Activated CD8-positive, alpha-beta memory T cell treated with anti-CD3 and anti-CD28 coated beads for 36 hours (primary cell): Measurements from ENCODE around the gene WDR7. TPM values are rescaled to one million over a fixed set of nuclear protein-coding genes. Genes with fewer than 3 reads are reported as not detected.

Experiments used
- CTCF ChIA-PET: fragments of 350-600 bp; sonication (Branson Sonifier 250); formaldehyde crosslinking; loops from one replicate; lab custom pipeline; 2021; ENCODE audit warnings: antibody characterized with exemption; lab: Charles Lee
- POLR2A ChIA-PET: fragments of 350-600 bp; sonication (Branson Sonifier 250); formaldehyde crosslinking; loops from one replicate; lab custom pipeline; 2021; ENCODE audit warnings: antibody characterized with exemption; lab: Charles Lee
- total RNA-seq, 2 experiments: library from RNA; stranded (reverse); gene quantifications; one replicate each; pipeline ENCODE4 v1.2.3, GENCODE V29; 2021

WDR7 gene
- total RNA-seq, 2 experiments from 2014 or later: 14.8 to 18.5 TPM

GRCh38 chr18:56902653-56903052 is 251.5 kb downstream of the WDR7 start:
- ChIA-PET CTCF (no interaction called here), POLR2A (no interaction called here)

DNA sequence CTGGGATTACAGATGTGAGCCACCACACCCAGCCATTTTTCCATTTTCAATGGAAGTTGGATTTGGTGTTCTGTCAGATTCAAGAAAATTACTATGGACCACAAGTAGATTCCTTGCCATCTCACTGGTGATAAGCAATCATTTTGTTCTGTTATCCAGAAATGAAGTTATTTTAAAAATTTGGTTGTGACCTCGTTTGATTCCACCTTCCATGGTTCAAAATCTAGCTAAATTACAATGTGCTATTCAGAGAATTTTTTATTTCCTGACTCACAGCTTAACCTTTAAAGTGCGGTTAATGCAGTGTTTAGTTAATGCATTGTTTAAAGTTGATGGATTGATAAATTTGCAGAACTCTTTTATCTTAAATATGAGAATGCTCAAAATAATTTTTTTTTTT is 252.5 kb downstream of the WDR7 start:
- CTCF ChIA-PET: interaction anchor here (0.7 kb wide), 1 partner anchor 31 kb away, joined by 3 read pairs; no protein-coding TSS in a partner anchor
- POLR2A ChIA-PET: no interaction called here

GRCh38 chr18:56907771-56908170 is 256.6 kb downstream of the WDR7 start:
- ChIA-PET POLR2A (no interaction called here), CTCF (no interaction called here)

- ChIA-PET POLR2A (no interaction called here), CTCF (no interaction called here)
These were observed 259.1 kb downstream of the WDR7 start for GRCh38 chr18:56910237-56910636.

DNA sequence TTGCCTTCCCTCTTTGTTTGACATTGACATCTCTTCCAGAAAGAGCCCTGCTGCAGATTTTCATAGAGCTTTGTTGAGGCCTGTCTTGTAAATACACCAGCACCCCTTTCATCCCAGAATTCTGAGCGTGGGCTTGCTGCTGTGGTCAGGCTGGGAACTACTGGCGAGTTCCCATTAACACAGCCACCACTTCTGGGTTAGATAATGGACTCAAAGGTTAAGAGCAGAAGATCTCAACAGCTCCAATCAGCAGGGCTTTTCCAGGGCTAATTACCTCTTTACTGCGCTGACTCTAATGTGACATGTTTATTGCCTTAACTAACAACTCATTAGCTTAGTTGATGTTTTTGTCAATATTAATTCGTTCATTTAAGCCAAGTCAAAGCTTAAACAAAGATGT is 259.8 kb downstream of the WDR7 start:
- POLR2A ChIA-PET: no interaction called here
- CTCF ChIA-PET: no interaction called here

- ChIA-PET POLR2A (no interaction called here), CTCF (interaction anchor here (1.1 kb wide), 1 partner anchor 12 kb away, joined by 3 read pairs; no protein-coding TSS in a partner anchor)
These were observed 262.8 kb downstream of the WDR7 start for GRCh38 chr18:56913941-56914340.

DNA sequence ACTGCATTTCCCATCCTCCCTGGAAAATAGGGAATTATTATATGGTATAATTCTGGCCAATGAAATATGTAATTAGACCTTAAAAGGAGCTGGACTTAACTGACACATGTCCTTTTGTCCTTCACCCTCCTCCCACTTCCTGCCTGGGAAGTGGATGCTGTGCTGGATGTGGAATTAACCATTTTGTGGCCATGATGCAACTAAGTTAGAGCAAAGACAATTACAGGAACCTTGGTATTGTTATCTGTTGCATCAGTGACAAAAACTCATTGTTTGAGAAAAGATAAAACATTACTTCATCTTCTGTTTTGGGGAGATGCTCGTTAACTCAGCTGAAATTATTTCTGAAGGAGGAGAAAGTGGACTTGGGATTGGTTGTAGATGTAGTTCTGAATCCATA is 268.0 kb downstream of the WDR7 start:
- ChIA-PET POLR2A (no interaction called here), CTCF (no interaction called here)

DNA sequence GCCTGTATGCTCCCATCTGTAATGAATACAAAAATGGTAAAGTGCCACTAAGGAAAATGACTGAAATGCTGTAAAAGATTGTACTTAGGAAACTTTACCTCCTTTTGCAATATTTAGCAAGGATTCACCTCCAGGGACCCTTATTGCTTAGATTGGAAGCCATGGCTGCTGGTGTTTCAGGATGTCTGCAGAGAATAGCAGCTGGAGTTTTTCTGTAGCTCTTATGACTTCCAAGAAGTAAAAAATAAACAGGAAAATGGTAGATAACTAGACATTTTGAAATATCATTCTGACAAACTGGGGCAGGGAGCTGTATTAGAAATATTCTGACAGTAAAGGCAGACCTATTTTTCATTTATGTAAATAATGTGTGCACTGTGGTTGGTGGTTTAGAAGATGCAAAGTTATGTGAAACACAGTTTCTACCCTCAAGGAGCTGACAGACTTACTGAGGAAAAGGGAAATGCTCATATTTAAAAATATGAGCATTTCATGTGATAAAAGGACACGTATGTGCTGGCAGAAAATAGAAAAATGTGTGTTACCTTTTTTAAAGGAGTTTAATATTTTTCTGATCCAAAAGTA is 270.8 kb downstream of the WDR7 start:
- CTCF ChIA-PET: no interaction called here
- POLR2A ChIA-PET: no interaction called here

DNA sequence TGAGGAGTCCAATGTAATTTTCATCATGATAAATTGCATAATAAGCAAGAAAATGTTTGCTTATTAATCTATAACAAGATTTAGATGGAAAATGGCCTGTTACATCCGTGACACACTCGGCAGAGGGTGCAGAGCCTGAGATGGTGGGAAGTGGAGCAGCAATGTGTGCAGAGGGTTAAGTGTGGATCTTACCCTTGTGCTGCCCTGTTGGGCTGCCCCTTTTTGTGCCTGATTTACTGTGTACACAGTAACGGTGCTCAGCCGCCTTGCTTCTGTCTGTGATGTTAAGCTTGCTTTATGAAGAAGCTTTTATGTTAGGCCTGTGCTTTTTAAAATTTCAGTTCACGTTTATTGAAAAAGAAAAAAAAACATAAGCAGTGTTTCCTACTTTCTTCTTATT is 275.6 kb downstream of the WDR7 start:
- ChIA-PET POLR2A (no interaction called here), CTCF (no interaction called here)

DNA sequence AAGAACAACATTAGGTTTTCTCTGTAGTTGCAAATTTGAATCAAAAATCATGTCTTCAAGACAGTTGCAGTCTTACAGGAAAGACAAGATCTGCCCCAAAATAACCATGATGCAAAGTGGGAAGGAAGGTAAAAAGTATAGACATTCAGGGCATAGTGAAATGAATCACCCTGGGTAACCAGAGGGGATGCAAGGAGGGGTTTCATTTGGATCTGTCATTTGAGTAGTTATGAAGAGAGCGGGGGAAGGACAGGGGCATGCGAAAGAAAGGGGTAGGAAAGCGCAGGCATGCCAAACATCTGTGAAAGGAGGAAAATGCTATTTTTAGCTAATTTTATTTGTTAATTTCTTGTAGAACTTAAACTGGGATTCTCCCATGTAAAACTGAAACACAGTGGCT is 276.6 kb downstream of the WDR7 start:
- POLR2A ChIA-PET: no interaction called here
- CTCF ChIA-PET: no interaction called here

- CTCF ChIA-PET: no interaction called here
These were observed 278.7 kb downstream of the WDR7 start for GRCh38 chr18:56929886-56930285.

DNA sequence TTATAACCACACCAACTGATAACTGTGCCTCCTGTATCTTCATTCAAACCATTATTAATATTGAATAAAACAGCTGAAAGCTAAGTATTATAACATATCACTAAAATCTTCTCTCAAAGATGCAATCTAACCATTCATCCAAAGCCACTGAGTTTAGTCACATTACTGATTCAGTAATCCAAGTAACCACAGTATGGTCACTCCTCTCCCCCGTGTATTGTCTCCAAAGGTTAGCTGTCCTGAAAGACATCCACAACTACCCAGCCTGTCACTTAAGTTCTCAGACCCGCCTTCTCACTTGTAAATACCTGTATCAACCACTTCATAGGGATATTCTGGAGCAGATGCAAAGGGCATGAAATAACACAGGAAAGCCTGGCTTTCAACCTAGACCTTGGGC is 282.3 kb downstream of the WDR7 start:
- CTCF ChIA-PET: no interaction called here
- POLR2A ChIA-PET: no interaction called here

More at GRCh38 chr18:56929886-56930285, 278.7 kb downstream of the WDR7 start:
- POLR2A ChIA-PET: no interaction called here

GRCh38 chr18:56934131-56934530 is 283.0 kb downstream of the WDR7 start:
- POLR2A ChIA-PET: no interaction called here
- CTCF ChIA-PET: interaction anchor here (0.6 kb wide), 1 partner anchor 30 kb away, joined by 3 read pairs; no protein-coding TSS in a partner anchor

- ChIA-PET POLR2A (no interaction called here), CTCF (interaction anchor here (0.6 kb wide), 1 partner anchor 31 kb away, joined by 3 read pairs; no protein-coding TSS in a partner anchor)
These were observed 283.7 kb downstream of the WDR7 start for GRCh38 chr18:56934906-56935305.

GRCh38 chr18:56935434-56936040 is 284.4 kb downstream of the WDR7 start:
- POLR2A ChIA-PET: no interaction called here

GRCh38 chr18:56936457-56936856 is 285.3 kb downstream of the WDR7 start:
- POLR2A ChIA-PET: no interaction called here
- CTCF ChIA-PET: no interaction called here

More at GRCh38 chr18:56935434-56936040, 284.4 kb downstream of the WDR7 start:
- CTCF ChIA-PET: no interaction called here

- CTCF ChIA-PET: no interaction called here
These were observed 286.8 kb downstream of the WDR7 start for GRCh38 chr18:56937874-56938430.

DNA sequence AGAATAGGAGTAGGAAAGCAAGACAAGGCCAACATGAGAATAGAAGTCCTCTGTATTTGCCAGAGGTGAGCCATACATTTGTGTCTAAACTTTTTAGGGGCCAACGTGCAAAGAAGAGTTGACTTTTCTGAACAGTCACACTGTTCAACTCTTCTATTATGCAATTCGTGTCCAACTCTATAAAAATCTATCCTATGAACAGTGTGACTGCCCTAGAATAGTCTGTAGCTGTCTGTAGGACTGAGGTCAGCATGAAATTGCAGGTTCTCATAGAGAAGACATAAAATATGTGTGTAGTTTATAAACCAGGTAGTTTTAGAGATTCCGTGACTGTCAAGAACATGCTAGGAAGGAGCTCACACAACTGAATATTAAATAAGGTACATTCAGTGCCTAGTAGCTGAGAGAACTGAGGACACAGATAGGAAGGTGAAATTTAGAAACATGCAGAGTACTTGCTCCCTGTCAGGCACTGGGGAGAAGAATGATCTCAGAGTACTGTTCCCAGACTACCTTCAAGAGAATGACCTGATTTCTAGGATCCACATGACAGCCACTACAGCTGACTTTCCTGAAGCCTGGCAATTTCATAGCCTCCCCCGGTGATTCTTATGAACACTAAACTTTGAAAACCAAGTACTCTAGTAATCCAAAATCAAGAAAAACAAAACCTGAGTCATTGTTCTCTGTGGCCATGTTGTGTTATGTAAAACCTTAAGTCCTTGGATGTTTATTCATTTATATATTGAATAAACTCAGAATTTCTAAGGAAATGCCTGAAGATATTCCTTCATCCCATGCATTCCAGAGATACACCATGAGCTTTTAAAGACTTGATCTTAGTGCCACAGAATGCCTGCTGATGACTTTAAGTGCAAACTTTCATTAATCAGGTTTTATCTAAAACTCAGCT is 294.3 kb downstream of the WDR7 start:
- CTCF ChIA-PET: no interaction called here
- POLR2A ChIA-PET: no interaction called here

More at GRCh38 chr18:56937874-56938430, 286.8 kb downstream of the WDR7 start:
- POLR2A ChIA-PET: no interaction called here

DNA sequence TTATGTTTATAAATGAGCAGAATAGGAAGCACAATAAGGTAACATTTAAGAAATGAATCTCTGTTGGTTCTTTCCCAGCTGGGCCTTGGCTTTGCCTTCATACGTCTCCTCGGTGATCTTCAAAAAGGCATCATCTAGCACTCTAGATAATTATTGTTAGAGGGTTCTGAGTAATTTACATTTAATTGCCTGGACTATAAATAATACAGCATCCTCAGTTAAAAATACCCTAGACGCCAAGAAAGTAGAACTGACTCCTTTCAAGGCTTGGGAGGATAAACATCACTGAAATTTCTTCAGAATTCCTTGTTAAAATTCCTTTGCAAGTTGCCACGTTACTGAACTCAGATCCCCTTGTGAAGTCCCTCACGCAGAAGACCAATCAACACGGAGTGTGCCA is 296.1 kb downstream of the WDR7 start:
- ChIA-PET POLR2A (no interaction called here), CTCF (no interaction called here)

- ChIA-PET POLR2A (no interaction called here), CTCF (no interaction called here)
These were observed 300.9 kb downstream of the WDR7 start for GRCh38 chr18:56952026-56952425.
